B cell (primary cell): Measurements from ENCODE around the gene PCDHGA9. TPM values are rescaled to one million over a fixed set of nuclear protein-coding genes. Genes with fewer than 3 reads are reported as not detected.

ENCODE experiments used
- ATAC-seq: fragments of 200-7000 bp; cut with Tn5 transposase; one replicate; pipeline ENCODE4 v1.10.0; 2021; ENCODE audit warnings: low read depth, mild to moderate bottlenecking, moderate number of reproducible peaks, moderate library complexity
- CTCF ChIA-PET: fragments of 350-600 bp; sonication (Branson Sonifier 250); formaldehyde crosslinking; loops from one replicate; lab custom pipeline; 2021; ENCODE audit warnings: antibody characterized with exemption, inconsistent platforms; lab: Charles Lee
- POLR2A ChIA-PET: fragments of 350-600 bp; sonication (Branson Sonifier 250); formaldehyde crosslinking; loops from one replicate; lab custom pipeline; 2021; ENCODE audit warnings: antibody characterized with exemption; lab: Charles Lee
- DNase-seq: peaks from one replicate; pipeline ENCODE4 v3.0.0; 2013
- H2AFZ ChIP-seq: 2 replicates; pipeline ENCODE4 v1.6.1; 2012; ENCODE audit warnings: mild to moderate bottlenecking, low read depth, low read length; ENCODE audit not compliant: insufficient read depth, poor library complexity, severe bottlenecking
- H3K27ac ChIP-seq, 2 donors: 1 replicate in 1 of 2; 2 replicates in 1 of 2; pipeline ENCODE4 v1.5.1; 2012 to 2013; ENCODE audit warnings: low read length in 2 of 2, mild to moderate bottlenecking in 2 of 2, moderate library complexity in 1 of 2
- H3K27me3 ChIP-seq, 4 experiments: fragments of 200-600 bp in 1 of 4; sonication (generic) in 1 of 4; replicated peaks in 1 of 4; 1 replicate in 2 of 4; 2 replicates in 2 of 4; pipeline versions ENCODE4 v1.6.1 to v1.7.0; 2013 to 2016; ENCODE audit warnings: low read length in 3 of 4, mild to moderate bottlenecking in 2 of 4, mixed read lengths in 1 of 4, moderate library complexity in 1 of 4; ENCODE audit not compliant: insufficient read depth in 4 of 4, control insufficient read depth in 3 of 4; ENCODE audit errors: control extremely low read depth in 1 of 4
- H3K36me3 ChIP-seq, 2 experiments: replicated peaks in 1 of 2; 1 replicate in 1 of 2; 2 replicates in 1 of 2; pipeline versions ENCODE4 v1.6.1 to v1.7.1; 2013; ENCODE audit warnings: low read length in 1 of 2; ENCODE audit not compliant: insufficient read depth in 2 of 2, control insufficient read depth in 1 of 2; ENCODE audit errors: control extremely low read depth in 1 of 2, extremely low read depth in 1 of 2
- H3K4me1 ChIP-seq, 2 donors: fragments of 200-600 bp in 1 of 2; sonication (generic) in 1 of 2; 1 replicate in 1 of 2; 2 replicates in 1 of 2; pipeline versions ENCODE4 v1.5.1 to v1.6.1; 2013 to 2017; ENCODE audit warnings: low read length in 2 of 2; ENCODE audit not compliant: control insufficient read depth in 2 of 2, insufficient read depth in 2 of 2
- H3K4me2 ChIP-seq: replicated peaks from 2 replicates; pipeline ENCODE3; 2012; ENCODE audit warnings: mild to moderate bottlenecking, low read depth, low read length; ENCODE audit not compliant: poor library complexity, severe bottlenecking
- H3K4me3 ChIP-seq, 5 experiments: fragments of 200-600 bp in 1 of 5; sonication (generic) in 1 of 5; 1 replicate in 3 of 5; 2 replicates in 2 of 5; pipeline versions ENCODE4 v1.5.1 to v1.7.0; 2011 to 2016; ENCODE audit warnings: low read length in 4 of 5, mild to moderate bottlenecking in 4 of 5, low read depth in 2 of 5, control low read depth in 1 of 5, moderate library complexity in 1 of 5; ENCODE audit not compliant: insufficient read depth in 1 of 5; ENCODE audit errors: control extremely low read depth in 1 of 5, extremely low read depth in 1 of 5
- H3K79me2 ChIP-seq: fragments of 200-600 bp; sonication (generic); one replicate; pipeline ENCODE4 v1.6.0; 2016; ENCODE audit warnings: low read length; ENCODE audit not compliant: control insufficient read depth, insufficient read depth
- H3K9ac ChIP-seq: fragments of 200-600 bp; sonication (generic); 2 replicates; pipeline ENCODE4 v1.6.1; 2017; ENCODE audit warnings: mild to moderate bottlenecking, low read length, moderate library complexity
- H3K9me3 ChIP-seq, 3 donors: one replicate each; pipeline versions ENCODE4 v1.6.1 to v1.7.1; 2013; ENCODE audit warnings: low read length in 2 of 3; ENCODE audit not compliant: control insufficient read depth in 2 of 3, insufficient read depth in 1 of 3; ENCODE audit errors: control extremely low read depth in 1 of 3
- H4K20me1 ChIP-seq: 2 replicates; pipeline ENCODE4 v1.6.0; 2012; ENCODE audit warnings: mild to moderate bottlenecking, low read length; ENCODE audit not compliant: insufficient read depth, control insufficient read depth, poor library complexity, severe bottlenecking
- H3K27ac Mint-ChIP-seq: one replicate; pipeline ENCODE4 v1.8.0; 2021; ENCODE audit warnings: mixed read lengths
- H3K27me3 Mint-ChIP-seq: one replicate; pipeline ENCODE4 v1.8.0; 2021; ENCODE audit warnings: mixed read lengths
- H3K4me1 Mint-ChIP-seq: one replicate; pipeline ENCODE4 v1.8.0; 2021; ENCODE audit warnings: mixed read lengths
- H3K4me3 Mint-ChIP-seq: one replicate; pipeline ENCODE4 v1.8.0; 2021; ENCODE audit warnings: mixed read lengths
- H3K9me3 Mint-ChIP-seq: one replicate; pipeline ENCODE4 v1.8.0; 2022; ENCODE audit warnings: mixed read lengths; ENCODE audit not compliant: insufficient read depth
- EZH2 ChIP-seq: IDR thresholded peaks from 2 replicates; pipeline ENCODE4 v1.6.1; 2012; ENCODE audit warnings: borderline replicate concordance, low read depth, mild to moderate bottlenecking, moderate library complexity, low read length; ENCODE audit not compliant: insufficient read depth, poor library complexity, severe bottlenecking
- WGBS: methylation state at CpG from one replicate; pipeline ENCODE4 v1.1.5; 2013; ENCODE audit warnings: missing lambda C conversion rate; ENCODE audit not compliant: insufficient coverage; 5-methylcytosine and 5-hydroxymethylcytosine counted together
- intact Hi-C: fragments of 100-400 bp; cut with micrococcal nuclease; formaldehyde crosslinking; loops from one replicate; pipeline ENCODE4 v1.10.0; 2022
- polyA plus RNA-seq: library from polyadenylated mRNA; depleted of rRNA; stranded (reverse); fragments of >200 nt; gene quantifications from 2 replicates; pipeline ENCODE4 v1.2.3, GENCODE V29; 2012
- total RNA-seq, 2 donors: library from RNA; stranded (reverse); fragments of 120-200 nt in 1 of 2; gene quantifications; 1 replicate in 1 of 2; 2 replicates in 1 of 2; pipeline versions ENCODE4 v1.2.3 to v1.2.4, GENCODE V29; 2013 to 2022
- TF ChIP-seq, protein P1 (sequence below): fragments of 200-600 bp; IDR thresholded peaks from one replicate; pipeline ENCODE4 v1.8.0; 2022; ENCODE audit warnings: antibody characterized with exemption, mild to moderate bottlenecking

The PCDHGA9 gene
- total and polyA plus RNA-seq, 2 donors (not counting 1 experiment from before 2014, with no cell fraction given): 0.19 to 2.5 TPM

DNA sequence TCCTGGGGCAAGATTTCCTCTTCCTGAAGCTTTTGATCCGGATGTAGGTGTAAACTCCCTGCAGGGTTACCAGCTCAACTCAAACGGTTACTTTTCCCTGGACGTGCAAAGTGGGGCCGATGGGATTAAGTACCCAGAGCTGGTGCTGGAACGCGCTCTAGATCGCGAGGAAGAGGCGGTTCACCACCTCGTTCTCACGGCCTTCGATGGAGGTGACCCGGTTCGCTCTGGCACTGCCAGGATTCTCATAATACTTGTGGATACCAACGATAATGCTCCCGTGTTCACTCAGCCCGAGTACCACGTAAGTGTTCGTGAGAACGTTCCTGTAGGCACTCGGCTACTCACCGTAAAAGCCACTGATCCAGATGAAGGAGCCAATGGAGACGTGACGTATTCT lies 46.9 kb upstream of the PCDHGA9 start:
- 63% methylated on average over 24 of the region's 24 CpGs for WGBS
- Histone ChIP-seq H4K20me1 (no peaks in the 10 kb centered on the region), H3K4me3 (no peak overlapping the region), H3K27ac (no peak overlapping the region), H2AFZ (no peak overlapping the region), H3K4me1 (no peaks in the 10 kb centered on the region), H3K36me3 (no peaks in the 10 kb centered on the region), H3K79me2 (no peaks in the 10 kb centered on the region), H3K9me3 (peaks cover under 1 to 49% (median 29%) of the 10 kb centered on the region in 3 donors), H3K9ac (no peak overlapping the region), H3K27me3 (peaks cover 0 to 58% (median 33%) of the 10 kb centered on the region in 4 experiments), H3K4me2 (no peak overlapping the region)
- Mint-ChIP-seq H3K9me3 (peaks cover 12% of the 10 kb centered on the region), H3K27me3 (peaks cover 55% of the 10 kb centered on the region), H3K4me1 (peaks cover 2% of the 10 kb centered on the region), H3K4me3 (no peak overlapping the region), H3K27ac (no peak overlapping the region)
- TF ChIP-seq, protein P1, sequence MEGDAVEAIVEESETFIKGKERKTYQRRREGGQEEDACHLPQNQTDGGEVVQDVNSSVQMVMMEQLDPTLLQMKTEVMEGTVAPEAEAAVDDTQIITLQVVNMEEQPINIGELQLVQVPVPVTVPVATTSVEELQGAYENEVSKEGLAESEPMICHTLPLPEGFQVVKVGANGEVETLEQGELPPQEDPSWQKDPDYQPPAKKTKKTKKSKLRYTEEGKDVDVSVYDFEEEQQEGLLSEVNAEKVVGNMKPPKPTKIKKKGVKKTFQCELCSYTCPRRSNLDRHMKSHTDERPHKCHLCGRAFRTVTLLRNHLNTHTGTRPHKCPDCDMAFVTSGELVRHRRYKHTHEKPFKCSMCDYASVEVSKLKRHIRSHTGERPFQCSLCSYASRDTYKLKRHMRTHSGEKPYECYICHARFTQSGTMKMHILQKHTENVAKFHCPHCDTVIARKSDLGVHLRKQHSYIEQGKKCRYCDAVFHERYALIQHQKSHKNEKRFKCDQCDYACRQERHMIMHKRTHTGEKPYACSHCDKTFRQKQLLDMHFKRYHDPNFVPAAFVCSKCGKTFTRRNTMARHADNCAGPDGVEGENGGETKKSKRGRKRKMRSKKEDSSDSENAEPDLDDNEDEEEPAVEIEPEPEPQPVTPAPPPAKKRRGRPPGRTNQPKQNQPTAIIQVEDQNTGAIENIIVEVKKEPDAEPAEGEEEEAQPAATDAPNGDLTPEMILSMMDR: no peak
- no peak for TF ChIP-seq EZH2
- ATAC-seq: no peak
- no peak for DNase-seq
- ChIA-PET CTCF (interaction anchor here (1.1 to 1.6 kb wide), 2 partner anchors 202 to 210 kb away, joined by 3 to 4 read pairs; no protein-coding TSS in a partner anchor), POLR2A (no interaction called here)
- intact Hi-C loops: no loop called here

DNA sequence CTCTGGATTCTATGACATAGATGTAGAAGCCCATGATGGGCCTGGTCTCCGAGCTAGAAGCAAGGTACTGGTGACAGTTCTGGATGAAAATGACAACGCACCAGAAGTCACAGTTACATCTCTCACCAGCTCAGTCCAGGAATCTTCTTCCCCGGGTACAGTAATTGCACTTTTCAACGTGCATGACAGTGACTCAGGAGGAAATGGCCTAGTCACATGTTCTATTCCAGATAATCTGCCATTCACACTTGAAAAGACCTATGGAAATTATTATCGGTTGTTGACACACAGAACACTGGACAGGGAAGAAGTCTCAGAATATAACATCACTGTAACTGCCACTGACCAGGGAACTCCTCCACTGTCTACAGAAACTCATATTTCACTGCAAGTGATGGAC lies 46.4 kb upstream of the PCDHGA9 start:
- POLR2A ChIA-PET: no interaction called here
- Histone ChIP-seq H4K20me1 (no peaks in the 10 kb centered on the region), H3K36me3 (no peaks in the 10 kb centered on the region), H2AFZ (no peak overlapping the region), H3K79me2 (no peaks in the 10 kb centered on the region), H3K27ac (no peak overlapping the region), H3K9ac (no peak overlapping the region), H3K4me3 (no peak overlapping the region), H3K4me2 (no peak overlapping the region), H3K27me3 (peaks cover 0 to 58% (median 32%) of the 10 kb centered on the region in 4 experiments), H3K4me1 (no peaks in the 10 kb centered on the region), H3K9me3 (peaks cover 4 to 49% (median 30%) of the 10 kb centered on the region in 3 donors)
- no peak for TF ChIP-seq EZH2
- TF ChIP-seq, protein P1: no peak
- intact Hi-C loops: no loop called here
- Mint-ChIP-seq H3K4me3 (no peak overlapping the region), H3K27ac (no peak overlapping the region), H3K4me1 (peaks cover 2% of the 10 kb centered on the region), H3K27me3 (peaks cover 55% of the 10 kb centered on the region), H3K9me3 (peaks cover 9% of the 10 kb centered on the region)
- ATAC-seq: no peak
- CTCF ChIA-PET: interaction anchor here (1.6 kb wide), 1 partner anchor 201 kb away, joined by 4 read pairs; no protein-coding TSS in a partner anchor
- WGBS: 47% methylated on average over 2 of the region's 5 CpGs
- DNase-seq: no peak
